Right ventricle myocardium inferior (tissue), 1 donor: ENCODE measurements around the gene WDR19. TPM values are rescaled to one million over a fixed set of nuclear protein-coding genes. Genes with fewer than 3 reads are reported as not detected.

Experiments used
- ATAC-seq: fragments of 200-7000 bp; cut with Tn5 transposase; one replicate; pipeline ENCODE4 v1.9.1; 2020; ENCODE audit warnings: mild to moderate bottlenecking, moderate library complexity
- DNase-seq: peaks from one replicate; pipeline ENCODE4 v3.0.0; 2021; ENCODE audit errors: missing footprints
- intact Hi-C: fragments of 100-400 bp; cut with DNase I; formaldehyde crosslinking; loops from one replicate; pipeline ENCODE4 v1.11.0; 2022
- total RNA-seq: library from RNA; stranded (reverse); fragmentation: NEBNext Ultra II Directional; extraction: Animal tissue kit (Norgen Biotek cat#: 25700); gene quantifications from one replicate; pipeline ENCODE4 v1.2.1, GENCODE V29; 2021
- donor health status: DM: no; HTN: yes; CAD: no; lungs with severe emphysema.

Gene WDR19
- total RNA-seq, 1 donor from 2014 or later, result 6.5 TPM

DNA sequence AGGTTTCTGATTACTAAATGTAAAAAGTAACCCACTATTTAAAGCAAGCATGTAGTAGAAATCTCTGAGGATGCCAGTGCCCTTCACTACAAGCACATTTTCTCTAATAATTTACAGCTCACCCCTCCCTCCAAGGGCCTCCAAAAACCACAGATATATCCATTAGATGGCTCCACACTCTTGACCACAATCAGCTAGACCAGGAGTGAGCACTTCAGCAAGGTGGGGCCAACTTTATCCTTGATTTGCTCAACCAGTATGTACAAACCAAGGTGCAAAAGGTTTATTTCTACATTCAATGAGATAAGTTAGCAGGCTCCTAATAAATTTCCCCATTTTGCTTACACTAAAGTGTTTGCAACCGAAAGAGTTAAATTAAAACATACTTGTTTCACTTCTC, 148.0 kb downstream of the WDR19 start:
- no peak for ATAC-seq

DNA sequence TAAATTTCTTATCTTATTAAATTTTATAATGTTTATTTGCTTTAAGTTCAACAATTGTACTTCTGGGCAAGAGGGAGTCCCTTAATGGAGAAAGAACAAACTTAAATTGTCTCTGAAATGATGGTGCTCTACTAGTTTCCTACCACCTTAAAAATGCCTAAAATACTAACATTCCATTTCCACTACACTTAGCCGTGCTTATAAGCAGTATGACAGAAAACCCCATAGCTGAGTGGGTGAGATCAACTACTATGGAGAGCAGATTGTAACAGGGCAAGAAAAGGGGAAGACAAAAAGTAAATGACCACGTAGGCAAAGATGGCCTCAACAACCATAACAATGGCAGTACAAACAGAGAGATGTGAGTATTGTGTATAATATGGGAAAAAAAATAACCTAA, 148.9 kb downstream of the WDR19 start:
- no peak for DNase-seq
- intact Hi-C loops, result no loop called here
- ATAC-seq, result no peak

More for the DNA sequence above, 148.0 kb downstream of the WDR19 start:
- DNase-seq, result no peak
- intact Hi-C loops, result no loop called here

Other genes with a start within 250 kb of the WDR19 start
- gene TMEM156, start 150.1 kb upstream of the WDR19 start, total RNA-seq, result not detected
- gene KLHL5, start 120.3 kb upstream of the WDR19 start, total RNA-seq, result 15.4 TPM
- gene RFC1, start 183.8 kb downstream of the WDR19 start, total RNA-seq, result 23.9 TPM
- gene KLB, start 224.4 kb downstream of the WDR19 start, total RNA-seq, result 0.30 TPM